Measurements from ENCODE around the gene EFCAB6. TPM values are rescaled to one million over a fixed set of nuclear protein-coding genes. Genes with fewer than 3 reads are reported as not detected.

The EFCAB6 gene
- total and polyA plus RNA-seq, 10 of the 15 experiments (the other 5 are each of a cell fraction or from before 2014, with no cell fraction given) = 0.05 to 0.42 (median 0.19) TPM

DNA sequence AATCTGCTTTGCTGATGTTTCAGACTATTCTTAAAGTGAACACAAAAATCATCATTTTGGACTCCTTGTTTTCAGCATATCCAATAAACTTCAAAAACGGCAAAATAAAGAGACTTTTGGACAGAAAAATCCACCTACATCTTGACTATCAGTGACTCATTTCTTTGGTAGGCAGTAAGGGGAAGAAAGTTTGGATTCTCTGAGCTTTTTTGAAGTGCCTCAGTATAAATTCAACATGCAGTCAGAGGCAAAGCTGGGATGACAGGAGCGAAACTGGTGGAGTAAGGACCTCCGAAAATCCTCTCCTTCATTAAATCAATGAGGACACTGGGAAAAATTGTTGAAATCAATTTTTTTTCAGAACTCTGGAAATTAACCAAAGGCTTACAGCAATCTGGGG is 29.7 kb downstream of the EFCAB6 start (continued):
- TF ChIP-seq, protein P1, sequence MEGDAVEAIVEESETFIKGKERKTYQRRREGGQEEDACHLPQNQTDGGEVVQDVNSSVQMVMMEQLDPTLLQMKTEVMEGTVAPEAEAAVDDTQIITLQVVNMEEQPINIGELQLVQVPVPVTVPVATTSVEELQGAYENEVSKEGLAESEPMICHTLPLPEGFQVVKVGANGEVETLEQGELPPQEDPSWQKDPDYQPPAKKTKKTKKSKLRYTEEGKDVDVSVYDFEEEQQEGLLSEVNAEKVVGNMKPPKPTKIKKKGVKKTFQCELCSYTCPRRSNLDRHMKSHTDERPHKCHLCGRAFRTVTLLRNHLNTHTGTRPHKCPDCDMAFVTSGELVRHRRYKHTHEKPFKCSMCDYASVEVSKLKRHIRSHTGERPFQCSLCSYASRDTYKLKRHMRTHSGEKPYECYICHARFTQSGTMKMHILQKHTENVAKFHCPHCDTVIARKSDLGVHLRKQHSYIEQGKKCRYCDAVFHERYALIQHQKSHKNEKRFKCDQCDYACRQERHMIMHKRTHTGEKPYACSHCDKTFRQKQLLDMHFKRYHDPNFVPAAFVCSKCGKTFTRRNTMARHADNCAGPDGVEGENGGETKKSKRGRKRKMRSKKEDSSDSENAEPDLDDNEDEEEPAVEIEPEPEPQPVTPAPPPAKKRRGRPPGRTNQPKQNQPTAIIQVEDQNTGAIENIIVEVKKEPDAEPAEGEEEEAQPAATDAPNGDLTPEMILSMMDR (IDR thresholded peaks at IDR 0.05 in 2 of 3, conservative IDR thresholded peaks at IDR 0.05 in 1 of 3; ENCODE audit: control insufficient read depth in 2 of 3, extremely low read depth in 1 of 3, insufficient read depth in 1 of 3, low read depth in 3 of 3, low read length in 3 of 3) = no peak
- TF ChIP-seq ZNF24 (IDR thresholded peaks at IDR 0.05) = no peak
- no peak for TF ChIP-seq NR2F1 (conservative IDR thresholded peaks at IDR 0.05)
- no peak for TF ChIP-seq IKZF1 (conservative IDR thresholded peaks at IDR 0.05)
- no peak for TF ChIP-seq SP1 (IDR thresholded peaks at IDR 0.05; ENCODE audit: low read depth, low read length)
- no peak for TF ChIP-seq RB1 (IDR thresholded peaks at IDR 0.05; ENCODE audit: borderline replicate concordance)
- TF ChIP-seq NR2C2 (IDR thresholded peaks at IDR 0.05; ENCODE audit: borderline replicate concordance, control insufficient read depth, insufficient read length, low read depth) = no peak
- no peak for TF ChIP-seq NRF1 (conservative IDR thresholded peaks at IDR 0.05; ENCODE audit: low read depth, low read length)
- no peak for TF ChIP-seq BCL11A (IDR thresholded peaks at IDR 0.05; ENCODE audit: low read depth, low read length)
- TF ChIP-seq, protein P2, sequence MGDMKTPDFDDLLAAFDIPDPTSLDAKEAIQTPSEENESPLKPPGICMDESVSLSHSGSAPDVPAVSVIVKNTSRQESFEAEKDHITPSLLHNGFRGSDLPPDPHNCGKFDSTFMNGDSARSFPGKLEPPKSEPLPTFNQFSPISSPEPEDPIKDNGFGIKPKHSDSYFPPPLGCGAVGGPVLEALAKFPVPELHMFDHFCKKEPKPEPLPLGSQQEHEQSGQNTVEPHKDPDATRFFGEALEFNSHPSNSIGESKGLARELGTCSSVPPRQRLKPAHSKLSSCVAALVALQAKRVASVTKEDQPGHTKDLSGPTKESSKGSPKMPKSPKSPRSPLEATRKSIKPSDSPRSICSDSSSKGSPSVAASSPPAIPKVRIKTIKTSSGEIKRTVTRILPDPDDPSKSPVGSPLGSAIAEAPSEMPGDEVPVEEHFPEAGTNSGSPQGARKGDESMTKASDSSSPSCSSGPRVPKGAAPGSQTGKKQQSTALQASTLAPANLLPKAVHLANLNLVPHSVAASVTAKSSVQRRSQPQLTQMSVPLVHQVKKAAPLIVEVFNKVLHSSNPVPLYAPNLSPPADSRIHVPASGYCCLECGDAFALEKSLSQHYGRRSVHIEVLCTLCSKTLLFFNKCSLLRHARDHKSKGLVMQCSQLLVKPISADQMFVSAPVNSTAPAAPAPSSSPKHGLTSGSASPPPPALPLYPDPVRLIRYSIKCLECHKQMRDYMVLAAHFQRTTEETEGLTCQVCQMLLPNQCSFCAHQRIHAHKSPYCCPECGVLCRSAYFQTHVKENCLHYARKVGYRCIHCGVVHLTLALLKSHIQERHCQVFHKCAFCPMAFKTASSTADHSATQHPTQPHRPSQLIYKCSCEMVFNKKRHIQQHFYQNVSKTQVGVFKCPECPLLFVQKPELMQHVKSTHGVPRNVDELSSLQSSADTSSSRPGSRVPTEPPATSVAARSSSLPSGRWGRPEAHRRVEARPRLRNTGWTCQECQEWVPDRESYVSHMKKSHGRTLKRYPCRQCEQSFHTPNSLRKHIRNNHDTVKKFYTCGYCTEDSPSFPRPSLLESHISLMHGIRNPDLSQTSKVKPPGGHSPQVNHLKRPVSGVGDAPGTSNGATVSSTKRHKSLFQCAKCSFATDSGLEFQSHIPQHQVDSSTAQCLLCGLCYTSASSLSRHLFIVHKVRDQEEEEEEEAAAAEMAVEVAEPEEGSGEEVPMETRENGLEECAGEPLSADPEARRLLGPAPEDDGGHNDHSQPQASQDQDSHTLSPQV (IDR thresholded peaks at IDR 0.05) = no peak
- TF ChIP-seq, protein P3, sequence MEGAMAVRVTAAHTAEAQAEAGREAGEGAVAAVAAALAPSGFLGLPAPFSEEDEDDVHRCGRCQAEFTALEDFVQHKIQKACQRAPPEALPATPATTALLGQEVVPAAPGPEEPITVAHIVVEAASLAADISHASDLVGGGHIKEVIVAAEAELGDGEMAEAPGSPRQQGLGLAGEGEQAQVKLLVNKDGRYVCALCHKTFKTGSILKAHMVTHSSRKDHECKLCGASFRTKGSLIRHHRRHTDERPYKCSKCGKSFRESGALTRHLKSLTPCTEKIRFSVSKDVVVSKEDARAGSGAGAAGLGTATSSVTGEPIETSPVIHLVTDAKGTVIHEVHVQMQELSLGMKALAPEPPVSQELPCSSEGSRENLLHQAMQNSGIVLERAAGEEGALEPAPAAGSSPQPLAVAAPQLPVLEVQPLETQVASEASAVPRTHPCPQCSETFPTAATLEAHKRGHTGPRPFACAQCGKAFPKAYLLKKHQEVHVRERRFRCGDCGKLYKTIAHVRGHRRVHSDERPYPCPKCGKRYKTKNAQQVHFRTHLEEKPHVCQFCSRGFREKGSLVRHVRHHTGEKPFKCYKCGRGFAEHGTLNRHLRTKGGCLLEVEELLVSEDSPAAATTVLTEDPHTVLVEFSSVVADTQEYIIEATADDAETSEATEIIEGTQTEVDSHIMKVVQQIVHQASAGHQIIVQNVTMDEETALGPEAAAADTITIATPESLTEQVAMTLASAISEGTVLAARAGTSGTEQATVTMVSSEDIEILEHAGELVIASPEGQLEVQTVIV (IDR thresholded peaks at IDR 0.05; ENCODE audit: borderline replicate concordance, partially characterized antibody) = no peak
- TF ChIP-seq FOXM1 (IDR thresholded peaks at IDR 0.05; ENCODE audit: low read depth, low read length) = no peak
- no peak for TF ChIP-seq MTA2 (IDR thresholded peaks at IDR 0.05; ENCODE audit: low read depth)
- no peak for TF ChIP-seq KLF5 (IDR thresholded peaks at IDR 0.05; ENCODE audit: partially characterized antibody)

Data from GM12878 (cell line).